ENCODE measurements around the gene SLC2A5. TPM values are rescaled to one million over a fixed set of nuclear protein-coding genes. Genes with fewer than 3 reads are reported as not detected.
"Not testable (repeated sequence)": the region's sequence is repeated elsewhere in the genome, so short reads cannot be mapped to it uniquely, and the experiment has no call there.

The SLC2A5 gene
- total RNA-seq, 3 donors from 2014 or later = 2.3 to 2.8 (median 2.7) TPM

GRCh38 chr1:9004031-9004699, 65.3 kb downstream of the SLC2A5 start:
- H3K4me1 ChIP-seq = no peaks in the 10 kb centered on the region
- no peak overlapping the region for H3K27ac ChIP-seq
- no peak for DNase-seq (ENCODE audit: low spot score in 2 of 2)
- H3K4me3 ChIP-seq = no peak overlapping the region
- no peaks in the 10 kb centered on the region for H3K9me3 ChIP-seq
- intact Hi-C loops (cut with DNase I; ENCODE audit: low total_unique reads) = no loop called here
- no peaks in the 10 kb centered on the region for H3K36me3 ChIP-seq
- TF ChIP-seq CTCF (IDR thresholded peaks at IDR 0.05) = no peak
- no peak for TF ChIP-seq POLR2AphosphoS5 (IDR thresholded peaks at IDR 0.05)
- TF ChIP-seq POLR2A (IDR thresholded peaks at IDR 0.05) = no peak
- no peaks in the 10 kb centered on the region for H3K27me3 ChIP-seq

GRCh38 chr1:9002215-9002560, 67.2 kb downstream of the SLC2A5 start:
- intact Hi-C loops (cut with DNase I; ENCODE audit: low total_unique reads); H3K4me1 ChIP-seq; H3K4me3 ChIP-seq; DNase-seq (ENCODE audit: low spot score in 2 of 2); H3K36me3 ChIP-seq; H3K9me3 ChIP-seq; H3K27ac ChIP-seq; H3K27me3 ChIP-seq: not testable (repeated sequence)

- H3K9me3 ChIP-seq; H3K36me3 ChIP-seq; intact Hi-C loops (cut with DNase I; ENCODE audit: low total_unique reads); H3K4me3 ChIP-seq; H3K4me1 ChIP-seq; DNase-seq (ENCODE audit: low spot score in 2 of 2); H3K27ac ChIP-seq; H3K27me3 ChIP-seq: not testable (repeated sequence)
Measured at GRCh38 chr1:9001534-9002214, 67.8 kb downstream of the SLC2A5 start.

- H3K36me3 ChIP-seq; H3K4me1 ChIP-seq; H3K27ac ChIP-seq; H3K27me3 ChIP-seq; H3K4me3 ChIP-seq; H3K9me3 ChIP-seq; DNase-seq (ENCODE audit: low spot score in 2 of 2); intact Hi-C loops (cut with DNase I; ENCODE audit: low total_unique reads): not testable (repeated sequence)
Measured at GRCh38 chr1:8993962-8994675, 75.3 kb downstream of the SLC2A5 start.

GRCh38 chr1:8992936-8993687, 76.3 kb downstream of the SLC2A5 start:
- Histone ChIP-seq H3K4me3 (no peak overlapping the region), H3K4me1 (no peaks in the 10 kb centered on the region), H3K27me3 (no peaks in the 10 kb centered on the region), H3K9me3 (no peaks in the 10 kb centered on the region), H3K36me3 (no peaks in the 10 kb centered on the region), H3K27ac (no peak overlapping the region)
- no peak for DNase-seq (ENCODE audit: low spot score in 2 of 2)
- TF ChIP-seq POLR2AphosphoS5 (IDR thresholded peaks at IDR 0.05) (no peak), CTCF (IDR thresholded peaks at IDR 0.05) (no peak), POLR2A (IDR thresholded peaks at IDR 0.05) (no peak)
- intact Hi-C loops (cut with DNase I; ENCODE audit: low total_unique reads) = no loop called here

GRCh38 chr1:8989821-8990220, 79.6 kb downstream of the SLC2A5 start:
- no peak for TF ChIP-seq POLR2AphosphoS5 (IDR thresholded peaks at IDR 0.05)
- TF ChIP-seq CTCF (IDR thresholded peaks at IDR 0.05) = no peak
- no peak for TF ChIP-seq POLR2A (IDR thresholded peaks at IDR 0.05)
- no peak for DNase-seq (ENCODE audit: low spot score in 2 of 2)
- H3K36me3 ChIP-seq = no peaks in the 10 kb centered on the region
- no peaks in the 10 kb centered on the region for H3K27me3 ChIP-seq
- no peak overlapping the region for H3K27ac ChIP-seq
- no peaks in the 10 kb centered on the region for H3K9me3 ChIP-seq
- H3K4me1 ChIP-seq = no peaks in the 10 kb centered on the region
- H3K4me3 ChIP-seq = no peak overlapping the region
- intact Hi-C loops (cut with DNase I; ENCODE audit: low total_unique reads) = loop anchor here (5.0 kb wide), 1 partner anchor 983 kb away; no protein-coding TSS in a partner anchor
